OCI-LY3 (cell line): Measurements from ENCODE around the gene CLTC.

Source experiments
- H2AFZ ChIP-seq: fragments of 200-600, 300-600 bp; shearing (Covaris generic); 2 replicates; pipeline ENCODE4 v1.6.0; 2014; ENCODE audit warnings: antibody characterized with exemption, low read depth, low read length
- H3K27ac ChIP-seq: fragments of 200-600, 300-600 bp; sonication (generic); 2 replicates; pipeline ENCODE4 v1.5.1; 2014; ENCODE audit warnings: mild to moderate bottlenecking, low read length, moderate library complexity, mixed read lengths
- H3K27me3 ChIP-seq: fragments of 200-600, 300-600 bp; sonication (generic); 2 replicates; pipeline ENCODE4 v1.6.1; 2014; ENCODE audit warnings: low read depth, low read length, mixed read lengths
- H3K36me3 ChIP-seq: fragments of 200-600, 300-600 bp; sonication (generic); replicated peaks from 2 replicates; pipeline ENCODE3; 2014; ENCODE audit warnings: low read depth, low read length, mixed read lengths
- H3K4me1 ChIP-seq: fragments of 300-600, 200-600 bp; sonication (generic); 2 replicates; pipeline ENCODE4 v1.6.1; 2014; ENCODE audit warnings: low read length, mixed read lengths
- H3K4me2 ChIP-seq: fragments of 200-600, 300-600 bp; sonication (generic); 2 replicates; pipeline ENCODE4 v1.6.1; 2014; ENCODE audit warnings: low read length, mixed read lengths
- H3K4me3 ChIP-seq: fragments of 300-600, 200-600 bp; sonication (generic); 2 replicates; pipeline ENCODE4 v1.5.1; 2014; ENCODE audit warnings: antibody characterized with exemption, mild to moderate bottlenecking, low read length, moderate library complexity
- H3K79me2 ChIP-seq: fragments of 300-600, 200-600 bp; shearing (Covaris generic); 2 replicates; pipeline ENCODE4 v1.6.1; 2014; ENCODE audit warnings: mild to moderate bottlenecking, low read length, mixed read lengths
- H3K9ac ChIP-seq: fragments of 300-600, 200-600 bp; shearing (Covaris generic); 2 replicates; pipeline ENCODE4 v1.6.0; 2014; ENCODE audit warnings: mild to moderate bottlenecking, low read length, moderate library complexity
- H3K9me3 ChIP-seq: fragments of 200-600, 300-600 bp; shearing (Covaris generic); 2 replicates; pipeline ENCODE4 v1.6.1; 2014; ENCODE audit warnings: low read length, mixed read lengths; ENCODE audit not compliant: insufficient read depth
- H4K20me1 ChIP-seq: fragments of 200-600, 300-600 bp; sonication (generic); 2 replicates; pipeline ENCODE4 v1.6.1; 2016; ENCODE audit warnings: low read length, mixed read lengths; ENCODE audit not compliant: insufficient read depth
- EZH2phosphoT487 ChIP-seq: fragments of 200-600 bp; shearing (Covaris generic); IDR thresholded peaks from 2 replicates; pipeline ENCODE4 v1.6.1; 2018; ENCODE audit warnings: antibody characterized with exemption, mixed run types, low read depth
- TF ChIP-seq, protein P1 (sequence below): fragments of 200-600, 300-600 bp; sonication (generic); IDR thresholded peaks from 2 replicates; pipeline ENCODE4 v1.5.1; 2014; ENCODE audit warnings: antibody characterized with exemption, low read length, low read depth

Gene CLTC

DNA sequence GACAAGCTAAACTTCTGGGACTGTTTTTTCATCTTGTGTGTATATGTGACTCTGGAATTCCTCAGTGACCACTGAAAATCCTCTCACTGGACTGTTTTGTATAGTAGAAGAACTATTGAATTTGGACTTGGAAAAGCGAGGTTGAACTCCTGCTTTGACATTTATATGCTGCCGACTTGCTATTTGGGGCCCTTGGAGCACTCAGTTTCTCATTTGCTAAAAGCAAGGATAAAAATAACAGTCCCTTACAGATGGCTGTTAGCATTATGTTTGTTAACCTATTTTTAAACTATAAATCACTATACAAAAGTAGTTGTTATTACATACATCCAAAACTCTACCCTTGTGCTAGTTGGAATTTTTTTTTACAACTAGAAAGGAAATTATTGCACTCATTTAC, 96.7 kb downstream of the CLTC start:
- H3K27me3 ChIP-seq, result no peaks in the 10 kb centered on the region
- no peak overlapping the region for H3K4me3 ChIP-seq
- no peaks in the 10 kb centered on the region for H3K9me3 ChIP-seq
- H4K20me1 ChIP-seq, result peaks cover 12% of the 10 kb centered on the region
- H3K79me2 ChIP-seq, result peaks cover 83% of the 10 kb centered on the region
- TF ChIP-seq EZH2phosphoT487, result no peak
- TF ChIP-seq, protein P1, sequence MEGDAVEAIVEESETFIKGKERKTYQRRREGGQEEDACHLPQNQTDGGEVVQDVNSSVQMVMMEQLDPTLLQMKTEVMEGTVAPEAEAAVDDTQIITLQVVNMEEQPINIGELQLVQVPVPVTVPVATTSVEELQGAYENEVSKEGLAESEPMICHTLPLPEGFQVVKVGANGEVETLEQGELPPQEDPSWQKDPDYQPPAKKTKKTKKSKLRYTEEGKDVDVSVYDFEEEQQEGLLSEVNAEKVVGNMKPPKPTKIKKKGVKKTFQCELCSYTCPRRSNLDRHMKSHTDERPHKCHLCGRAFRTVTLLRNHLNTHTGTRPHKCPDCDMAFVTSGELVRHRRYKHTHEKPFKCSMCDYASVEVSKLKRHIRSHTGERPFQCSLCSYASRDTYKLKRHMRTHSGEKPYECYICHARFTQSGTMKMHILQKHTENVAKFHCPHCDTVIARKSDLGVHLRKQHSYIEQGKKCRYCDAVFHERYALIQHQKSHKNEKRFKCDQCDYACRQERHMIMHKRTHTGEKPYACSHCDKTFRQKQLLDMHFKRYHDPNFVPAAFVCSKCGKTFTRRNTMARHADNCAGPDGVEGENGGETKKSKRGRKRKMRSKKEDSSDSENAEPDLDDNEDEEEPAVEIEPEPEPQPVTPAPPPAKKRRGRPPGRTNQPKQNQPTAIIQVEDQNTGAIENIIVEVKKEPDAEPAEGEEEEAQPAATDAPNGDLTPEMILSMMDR, result no peak
- H3K36me3 ChIP-seq, result peaks cover 3% of the 10 kb centered on the region
- H3K27ac ChIP-seq, result no peak overlapping the region
- H3K4me2 ChIP-seq, result no peak overlapping the region
- H3K9ac ChIP-seq, result no peak overlapping the region
- no peak overlapping the region for H2AFZ ChIP-seq
- H3K4me1 ChIP-seq, result no peaks in the 10 kb centered on the region

DNA sequence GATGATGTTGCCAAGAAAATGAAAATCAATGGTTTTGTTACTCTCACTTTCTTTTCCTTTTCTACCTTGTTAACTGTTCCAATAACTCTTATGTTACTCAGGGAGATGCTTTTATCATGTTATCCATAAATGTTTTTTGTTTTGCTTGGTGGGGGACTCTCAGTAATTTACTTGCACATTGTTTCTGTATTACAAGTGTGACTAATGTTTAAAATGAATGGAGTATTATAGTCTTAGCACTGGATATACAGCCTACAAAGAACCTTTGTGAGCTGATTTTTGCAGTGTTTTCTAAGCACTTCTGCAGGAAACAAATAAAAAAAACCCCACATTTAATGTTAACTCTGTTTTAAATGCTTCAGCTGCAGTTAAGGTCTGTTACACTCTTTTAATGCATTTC, 99.8 kb downstream of the CLTC start:
- Histone ChIP-seq H3K9me3 (no peaks in the 10 kb centered on the region), H3K27ac (no peak overlapping the region), H3K4me3 (no peak overlapping the region), H3K79me2 (peaks cover 75% of the 10 kb centered on the region), H3K9ac (no peak overlapping the region), H3K36me3 (peaks cover 3% of the 10 kb centered on the region), H4K20me1 (peaks cover 12% of the 10 kb centered on the region), H2AFZ (no peak overlapping the region), H3K4me1 (no peaks in the 10 kb centered on the region), H3K4me2 (no peak overlapping the region), H3K27me3 (no peaks in the 10 kb centered on the region)
- TF ChIP-seq, protein P1, result no peak
- TF ChIP-seq EZH2phosphoT487, result no peak

DNA sequence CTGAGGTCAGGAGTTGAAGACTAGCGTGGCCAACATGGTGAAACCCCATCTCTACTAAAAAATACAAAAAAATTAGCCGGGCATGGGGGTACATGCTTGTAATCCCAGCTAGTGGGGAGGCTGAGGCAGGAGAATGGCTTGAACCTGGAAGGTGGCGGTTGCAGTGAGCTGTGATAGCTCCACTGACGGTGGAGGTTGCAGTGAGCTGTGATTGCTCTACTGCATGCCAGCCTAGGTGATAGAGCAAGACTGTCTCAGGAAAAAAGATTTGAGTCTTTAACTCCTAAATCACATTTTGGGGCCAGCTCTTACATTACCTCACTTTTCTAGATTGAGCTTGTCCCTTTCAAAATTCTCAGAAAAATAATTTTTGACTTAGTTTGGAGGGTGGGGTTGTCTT, 102.9 kb downstream of the CLTC start:
- no peak overlapping the region for H3K4me2 ChIP-seq
- H4K20me1 ChIP-seq, result peaks cover 12% of the 10 kb centered on the region
- H3K9ac ChIP-seq, result no peak overlapping the region
- no peak for TF ChIP-seq EZH2phosphoT487
- TF ChIP-seq, protein P1, result no peak
- peaks cover 3% of the 10 kb centered on the region for H3K36me3 ChIP-seq
- H3K79me2 ChIP-seq, result peaks cover 56% of the 10 kb centered on the region
- H3K27me3 ChIP-seq, result no peaks in the 10 kb centered on the region
- H3K4me1 ChIP-seq, result no peaks in the 10 kb centered on the region
- H3K9me3 ChIP-seq, result no peaks in the 10 kb centered on the region
- no peak overlapping the region for H3K27ac ChIP-seq
- H3K4me3 ChIP-seq, result no peak overlapping the region
- H2AFZ ChIP-seq, result no peak overlapping the region

DNA sequence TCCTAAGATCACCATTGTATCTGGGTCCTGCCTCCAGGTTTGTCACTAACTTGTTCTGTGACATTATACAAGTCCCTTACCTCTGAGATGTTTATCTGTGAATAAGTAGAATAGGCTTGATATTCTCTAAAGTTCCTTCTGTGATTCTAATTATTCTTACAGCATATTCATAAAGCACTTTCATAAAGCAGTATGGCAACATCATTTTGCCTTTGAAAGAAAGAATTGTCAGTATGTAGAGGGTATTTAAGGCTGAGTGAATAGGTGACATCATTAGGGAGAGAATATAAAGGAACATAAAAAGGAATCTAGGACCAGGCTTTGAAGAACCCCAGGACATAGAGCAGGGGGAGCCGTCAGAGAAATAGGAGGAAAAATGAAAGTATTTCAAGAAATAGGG, 103.3 kb downstream of the CLTC start:
- H3K4me3 ChIP-seq, result no peak overlapping the region
- H3K36me3 ChIP-seq, result peaks cover 3% of the 10 kb centered on the region
- no peak overlapping the region for H3K9ac ChIP-seq
- H3K9me3 ChIP-seq, result no peaks in the 10 kb centered on the region
- H4K20me1 ChIP-seq, result peaks cover 12% of the 10 kb centered on the region
- H2AFZ ChIP-seq, result no peak overlapping the region
- peaks cover 53% of the 10 kb centered on the region for H3K79me2 ChIP-seq
- no peak for TF ChIP-seq EZH2phosphoT487
- TF ChIP-seq, protein P1, result no peak
- no peak overlapping the region for H3K27ac ChIP-seq
- H3K27me3 ChIP-seq, result no peaks in the 10 kb centered on the region
- no peak overlapping the region for H3K4me2 ChIP-seq
- H3K4me1 ChIP-seq, result no peaks in the 10 kb centered on the region
